MM.1S (cell line): ENCODE data around the gene DOLPP1.

Experiments used
- CTCF ChIP-seq: fragments of 300-600 bp; sonication (generic); IDR thresholded peaks from 2 replicates; pipeline ENCODE4 v1.5.1; 2016; ENCODE audit warnings: antibody characterized with exemption, low read length, mixed read lengths
- EZH2 ChIP-seq: fragments of 300-600 bp; sonication (generic); optimal IDR thresholded peaks from 2 replicates; pipeline ENCODE3; 2017; ENCODE audit warnings: low read depth, mild to moderate bottlenecking, antibody characterized with exemption, low read length, mixed read lengths
- EZH2phosphoT487 ChIP-seq: fragments of 300-600 bp; sonication (generic); IDR thresholded peaks from 2 replicates; pipeline ENCODE4 v1.6.1; 2018; ENCODE audit warnings: antibody characterized with exemption, low read length

GRCh38 chr9:129032541-129033159 lies 48.3 kb upstream of the DOLPP1 start:
- TF ChIP-seq CTCF (no peak), EZH2 (no peak), EZH2phosphoT487 (no peak)
